ENCODE data around the gene SNX3.
"Not testable (repeated sequence)": the region's sequence is repeated elsewhere in the genome, so short reads cannot be mapped to it uniquely, and the experiment has no call there.

Gene SNX3

GRCh38 chr6:108260809-108261569, at the start of gene SNX3:
TSS of gene SNX3 (minus strand) at chr6:108261040. CDS start at chr6:108260921, 119 bp downstream.
- DNase-seq, result peak; percentile 77

- DNase-seq, result no peak
Measured at GRCh38 chr6:108309844-108310243, 49.0 kb upstream of the SNX3 start.

DNA sequence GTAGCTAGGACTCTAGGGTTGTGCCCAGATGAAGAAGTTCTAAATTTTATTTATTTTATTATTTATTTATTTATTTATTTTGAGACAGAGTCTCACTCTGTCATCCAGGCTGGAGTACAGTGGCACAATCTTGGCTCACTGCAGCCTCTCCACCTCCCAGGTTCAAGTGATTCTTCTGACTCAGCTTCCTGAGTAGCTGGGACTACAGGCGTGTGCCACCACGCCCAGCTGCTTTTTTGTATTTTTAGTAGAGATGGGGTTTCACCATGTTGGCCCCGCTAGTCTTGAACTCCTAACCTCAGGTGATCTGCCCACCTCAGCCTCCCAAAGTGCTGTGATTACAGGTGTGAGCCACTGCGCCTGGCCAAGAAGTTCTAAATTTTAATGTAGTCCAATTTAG, 47.8 kb upstream of the SNX3 start:
- not testable (repeated sequence) for DNase-seq

DNA sequence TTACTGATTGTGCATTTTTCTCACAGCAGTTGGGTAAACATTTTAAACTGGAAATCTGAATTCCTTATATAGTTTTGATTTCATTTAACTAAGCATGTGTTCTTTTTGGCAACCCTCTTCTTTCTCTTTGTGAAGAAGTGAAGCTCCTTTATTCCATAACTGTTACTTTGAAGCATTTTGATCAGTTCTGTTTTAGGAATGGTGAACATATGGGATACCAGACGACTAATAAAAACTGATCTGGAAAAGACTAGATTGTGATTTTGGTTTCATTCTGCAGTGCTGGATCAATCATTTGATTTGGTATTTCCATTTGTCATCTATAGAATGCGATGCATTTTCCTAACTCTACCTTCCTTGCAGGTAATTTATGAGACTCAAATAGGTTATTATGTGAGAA, 43.8 kb upstream of the SNX3 start:
- no peak for DNase-seq

DNA sequence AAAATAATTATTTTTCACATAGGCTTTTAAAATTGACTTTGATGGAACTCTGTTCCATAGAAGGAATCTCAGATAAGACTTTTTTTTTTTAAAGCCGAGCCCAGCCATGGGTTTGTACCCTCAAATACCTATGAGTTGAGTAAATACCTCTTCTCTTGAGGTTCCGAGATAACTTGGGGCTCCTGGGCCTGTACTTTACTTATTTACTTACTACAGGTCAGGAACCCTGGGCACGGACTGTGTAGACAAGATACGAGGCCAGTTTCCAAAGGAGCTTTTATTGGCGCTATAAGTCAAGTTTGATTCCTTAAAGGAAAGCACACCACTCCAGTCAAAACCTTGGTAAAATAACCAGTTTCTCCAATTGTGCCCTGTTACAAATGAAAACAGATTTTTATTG, 41.5 kb upstream of the SNX3 start:
- no peak for DNase-seq

- DNase-seq, result no peak
Measured at GRCh38 chr6:108295676-108296075, 34.8 kb upstream of the SNX3 start.

GRCh38 chr6:108294727-108295625, 34.1 kb upstream of the SNX3 start, which contains the start of gene AFG1L:
TSS of gene AFG1L (plus strand) at chr6:108295054. CDS start at chr6:108295080, 26 bp downstream.
- DNase-seq, result peak; percentile 47

DNA sequence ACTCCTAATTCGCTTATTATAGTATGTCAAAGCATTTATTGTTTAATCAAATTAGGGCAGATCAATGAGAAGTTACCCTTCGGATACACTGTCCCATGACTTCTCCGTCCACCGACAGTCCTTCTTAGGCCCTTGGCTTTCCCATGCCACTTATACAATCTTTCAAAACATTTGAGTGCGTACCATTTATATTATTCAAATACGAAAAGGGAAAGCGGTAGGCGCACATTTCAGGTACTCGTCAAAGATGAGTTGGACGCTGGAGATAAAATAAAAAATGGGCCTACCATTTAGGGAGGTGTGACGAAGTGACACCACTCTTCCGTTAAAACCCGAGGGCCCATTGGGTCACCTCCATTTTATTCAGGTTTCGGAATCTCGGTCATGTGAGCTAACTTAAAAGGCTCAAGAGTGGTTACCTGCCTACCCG, 33.5 kb upstream of the SNX3 start:
- no peak for DNase-seq

DNA sequence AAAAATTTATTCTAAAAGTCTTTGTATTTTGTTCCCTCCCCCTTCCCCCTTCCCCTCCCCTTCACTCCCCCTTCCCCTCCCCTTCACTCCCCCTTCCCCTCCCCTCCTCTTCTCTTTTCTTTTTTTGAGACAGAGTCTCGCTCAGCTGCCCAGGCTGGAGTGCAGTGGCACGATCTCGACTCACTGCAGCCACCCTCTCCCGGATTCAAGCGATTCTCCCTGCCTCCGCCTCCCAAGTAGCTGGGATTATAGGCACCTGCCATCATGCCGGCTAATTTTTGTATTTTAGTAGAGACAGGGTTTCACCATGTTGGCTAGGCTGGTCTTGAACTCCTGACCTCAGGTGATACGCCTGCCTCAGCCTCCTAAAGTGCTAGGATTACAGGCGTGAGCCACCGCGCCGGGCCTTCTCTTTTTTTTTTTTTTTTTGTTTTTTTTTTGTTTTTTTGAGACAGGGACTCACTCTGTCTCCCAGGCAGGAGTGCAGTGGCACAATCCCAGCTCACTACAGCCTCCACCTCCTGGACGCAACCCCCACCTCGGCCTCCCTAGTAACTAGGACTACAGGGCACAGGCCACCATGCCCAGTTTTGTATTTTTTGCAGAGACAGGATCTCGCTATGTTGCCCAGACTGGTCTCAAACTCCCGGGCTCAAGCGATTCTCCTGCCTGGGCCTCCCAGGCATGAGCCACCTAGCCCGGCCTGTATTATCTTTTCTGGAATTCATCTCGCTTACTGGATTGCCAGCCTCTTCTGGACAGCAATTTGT, 32.9 kb upstream of the SNX3 start:
- no peak for DNase-seq

DNA sequence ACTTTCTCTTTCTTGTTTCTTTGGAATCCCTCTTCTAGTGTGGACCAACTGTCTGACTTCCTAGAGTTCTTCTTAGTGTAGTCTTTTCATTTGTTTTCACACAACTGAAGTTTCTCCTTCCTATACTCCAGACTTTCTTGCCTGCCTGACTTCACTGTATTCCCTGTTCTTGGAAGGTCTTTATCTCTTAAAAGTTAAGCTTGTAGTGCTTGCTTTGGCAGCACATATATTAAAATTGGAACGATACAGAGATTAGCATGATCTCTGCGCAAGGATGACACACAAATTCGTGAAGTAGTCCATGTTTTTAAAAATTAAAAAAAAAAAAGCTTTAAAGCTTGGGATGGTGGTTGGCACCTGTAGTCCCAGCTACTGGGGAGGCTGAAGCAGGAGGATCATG, 31.7 kb upstream of the SNX3 start:
- not testable (repeated sequence) for DNase-seq

- no peak for DNase-seq
Measured at GRCh38 chr6:108291091-108291490, 30.3 kb upstream of the SNX3 start.

GRCh38 chr6:108288742-108289141, 27.9 kb upstream of the SNX3 start:
- no peak for DNase-seq

DNA sequence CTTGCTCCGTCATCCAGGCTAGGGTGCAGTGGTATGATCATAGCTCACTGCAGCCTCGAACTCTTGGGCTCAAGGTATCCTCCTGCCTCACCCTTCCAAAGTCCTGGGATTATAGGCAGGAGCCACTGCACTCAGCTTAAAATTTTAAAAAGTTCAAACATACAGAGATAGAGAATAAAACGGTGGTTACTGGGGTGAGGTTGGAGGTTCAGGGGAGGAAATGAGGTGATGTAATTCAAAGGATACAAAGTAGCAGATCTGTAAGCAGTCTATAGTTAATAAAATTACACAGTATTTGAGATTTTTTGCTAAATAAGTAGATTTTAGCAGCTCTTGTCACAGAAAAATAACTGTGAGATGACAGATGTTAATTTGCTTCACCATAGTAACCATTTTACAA, 26.5 kb upstream of the SNX3 start:
- no peak for DNase-seq

GRCh38 chr6:108286366-108286765, 25.5 kb upstream of the SNX3 start:
- no peak for DNase-seq

- no peak for DNase-seq
Measured at GRCh38 chr6:108285381-108285780, 24.5 kb upstream of the SNX3 start.

DNA sequence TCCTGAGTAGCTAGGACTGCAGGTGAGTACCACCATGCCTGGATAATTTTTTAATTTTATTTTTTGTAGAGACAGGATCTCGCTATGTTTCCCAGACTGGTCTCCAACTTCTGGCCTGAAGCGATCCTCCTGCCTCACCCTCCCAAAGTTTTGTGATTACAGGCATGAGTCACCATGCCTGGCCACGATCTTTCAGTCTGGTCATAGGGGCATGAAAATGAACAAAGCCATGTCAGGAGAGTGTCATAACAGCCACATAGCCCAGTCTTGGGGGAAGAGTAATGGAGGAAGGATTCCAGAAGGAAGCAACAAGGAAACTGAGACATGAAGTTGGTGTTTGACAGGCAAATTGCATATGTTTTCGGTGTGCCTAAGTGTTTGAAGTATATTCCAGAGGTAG, 17.0 kb upstream of the SNX3 start:
- no peak for DNase-seq

- no peak for DNase-seq
Measured at GRCh38 chr6:108277295-108277694, 16.5 kb upstream of the SNX3 start.

DNA sequence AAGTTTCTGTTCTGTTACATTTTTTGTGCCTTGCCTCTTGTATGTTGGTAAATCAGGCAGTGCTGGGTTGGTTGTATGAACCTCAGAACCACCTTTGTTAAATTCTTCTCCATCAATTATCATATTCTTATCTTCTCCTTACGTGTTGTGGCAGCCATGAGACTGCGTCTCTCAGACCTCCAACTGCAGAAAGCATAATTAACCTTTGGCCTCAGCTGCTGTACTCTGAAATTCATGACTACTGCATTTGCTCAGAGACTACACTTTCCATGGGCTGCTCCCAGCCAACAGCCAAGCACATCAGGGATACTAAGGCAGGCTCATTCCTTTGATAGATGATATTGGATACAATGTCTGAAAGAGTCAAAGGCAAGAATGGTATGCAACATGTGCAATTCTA, 15.1 kb upstream of the SNX3 start:
- no peak for DNase-seq

DNA sequence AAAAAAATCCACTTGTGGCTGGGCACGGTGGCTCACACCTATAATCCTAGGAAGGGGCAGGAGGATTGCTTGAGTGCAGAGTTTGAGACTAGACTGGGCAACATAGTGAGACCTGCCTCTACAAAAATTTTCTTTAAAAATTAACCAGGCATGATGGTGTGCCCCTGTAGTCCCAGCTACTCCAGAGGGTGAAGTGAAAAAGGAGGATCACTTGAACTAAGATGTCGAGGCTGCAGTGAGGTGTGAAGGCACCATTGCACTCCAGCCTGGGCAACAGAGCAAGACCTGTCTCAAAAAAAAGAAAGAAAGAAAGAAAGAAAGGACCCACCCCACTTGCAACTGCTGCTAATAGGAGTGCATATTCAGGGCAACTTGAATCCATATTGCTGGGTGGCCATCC, 13.7 kb upstream of the SNX3 start:
- DNase-seq, result no peak

GRCh38 chr6:108269955-108270354, 9.1 kb upstream of the SNX3 start:
- not testable (repeated sequence) for DNase-seq

- DNase-seq, result no peak
Measured at GRCh38 chr6:108268845-108269244, 8.0 kb upstream of the SNX3 start.

GRCh38 chr6:108263371-108263770, 2.5 kb upstream of the SNX3 start:
- no peak for DNase-seq

DNA sequence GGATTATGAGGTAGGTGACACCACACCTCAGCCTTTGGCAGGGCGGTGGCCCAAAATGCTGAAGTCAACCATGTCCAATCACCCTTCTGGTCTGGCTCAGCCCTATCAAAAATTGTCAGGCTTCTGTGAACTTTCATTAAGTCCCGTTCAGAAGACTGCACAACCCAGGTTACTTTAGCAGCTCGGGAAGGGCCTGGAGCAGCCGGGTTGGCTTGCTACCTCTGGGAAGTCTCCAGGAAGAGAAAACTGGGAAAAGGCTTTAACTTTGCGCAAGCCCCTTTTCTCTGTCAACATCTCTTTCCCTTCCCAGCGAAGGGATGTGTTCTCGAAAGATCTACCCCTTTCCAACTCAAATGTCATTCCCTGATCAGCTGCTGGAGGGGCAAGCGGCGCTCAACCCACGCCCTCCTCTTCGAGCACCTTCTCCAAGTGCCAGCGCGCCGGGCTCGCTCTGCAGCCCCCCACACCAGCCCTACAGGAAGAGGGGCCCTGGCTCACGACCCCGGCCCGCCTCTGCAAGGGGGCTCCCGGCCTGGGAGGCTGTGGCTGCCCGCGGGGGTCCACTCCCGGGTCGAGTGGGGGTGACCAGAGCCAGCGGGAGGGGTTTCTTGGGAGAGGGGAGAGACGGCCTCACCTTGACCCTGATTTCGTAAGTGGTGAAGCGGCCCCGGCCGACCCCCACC, 573 bp downstream of the SNX3 start:
- DNase-seq, result peak; percentile 0
